ENCODE measurements around the gene RHO.
"Not testable (repeated sequence)": the region's sequence is repeated elsewhere in the genome, so short reads cannot be mapped to it uniquely, and the experiment has no call there.

The RHO gene

DNA sequence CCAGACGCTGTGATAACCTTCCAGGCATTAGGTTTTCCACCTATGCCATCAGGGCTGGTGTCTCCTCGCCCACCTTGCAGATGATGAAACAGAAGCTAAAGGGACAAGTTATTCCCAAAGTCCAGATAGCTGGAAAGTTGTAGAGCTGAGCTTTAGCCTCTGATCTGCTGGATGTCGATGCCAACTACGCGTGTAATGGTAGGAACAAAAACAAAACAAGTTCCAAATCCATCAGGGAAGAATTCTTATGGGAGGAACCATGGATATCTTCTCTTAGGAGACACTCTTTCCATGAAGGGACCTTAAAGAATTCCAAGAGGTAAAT, 28.1 kb upstream of the RHO start:
- no peak for FAIRE-seq

GRCh38 chr3:129501630-129502029, 26.8 kb upstream of the RHO start:
- no peak for FAIRE-seq

- FAIRE-seq, result no peak
Measured at GRCh38 chr3:129502641-129503408, 25.6 kb upstream of the RHO start.

- no peak for FAIRE-seq
Measured at GRCh38 chr3:129503471-129504291, 24.8 kb upstream of the RHO start.

DNA sequence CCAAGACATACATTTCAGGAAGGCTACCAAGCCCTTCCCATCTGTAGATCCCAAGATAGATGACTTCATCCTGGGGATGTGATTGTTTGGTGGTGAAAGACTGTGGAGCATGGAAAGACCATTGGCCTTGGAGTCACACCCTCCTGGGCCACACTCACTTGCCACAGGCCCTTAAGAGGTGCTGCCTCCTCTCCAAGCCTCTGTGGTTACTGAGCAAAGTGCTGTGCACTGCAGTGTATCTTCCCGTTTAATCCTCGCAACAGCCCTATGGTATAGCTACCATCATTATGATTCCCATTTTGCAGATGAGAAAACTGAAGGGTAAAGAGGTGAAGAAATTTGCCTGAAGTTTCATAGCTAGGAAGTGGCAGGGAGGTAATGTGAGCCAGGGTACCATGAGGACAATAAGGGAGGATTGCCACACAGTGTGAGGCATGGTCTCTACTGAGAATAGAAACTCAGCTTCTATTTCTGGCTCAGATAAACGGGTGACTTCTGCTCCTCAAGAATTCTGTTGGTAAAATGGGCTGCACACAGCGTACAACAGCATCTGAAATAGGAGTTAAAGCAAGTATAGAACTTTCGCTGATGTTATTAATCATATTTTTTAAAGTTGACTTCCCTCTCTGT, 23.9 kb upstream of the RHO start:
- no peak for FAIRE-seq

GRCh38 chr3:129505341-129505740, 23.1 kb upstream of the RHO start:
- FAIRE-seq, result no peak

DNA sequence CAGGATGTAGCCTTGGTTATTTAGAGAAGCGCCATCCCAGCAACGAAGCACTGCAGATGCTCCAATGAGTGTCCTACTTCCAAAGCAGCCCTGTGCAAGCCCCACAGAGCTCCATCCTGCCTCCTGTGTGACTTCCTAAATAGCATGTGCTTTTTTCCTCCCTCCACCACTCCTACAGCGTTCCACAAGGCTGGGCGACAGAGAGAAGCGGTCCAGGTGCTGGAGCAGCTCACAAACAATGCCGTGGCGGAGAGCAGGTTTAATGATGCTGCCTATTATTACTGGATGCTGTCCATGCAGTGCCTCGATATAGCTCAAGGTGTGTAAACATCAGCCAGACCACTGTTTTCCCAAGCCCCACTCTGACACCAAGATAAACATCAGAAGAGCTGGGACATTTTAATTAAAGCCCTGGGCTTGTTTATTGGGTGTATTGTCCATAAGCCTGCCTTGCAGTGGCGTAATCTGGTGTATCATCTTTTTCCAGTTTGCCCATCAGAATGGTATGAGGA, 22.2 kb upstream of the RHO start:
- FAIRE-seq, result no peak

- FAIRE-seq, result no peak
Measured at GRCh38 chr3:129507181-129507831, 21.1 kb upstream of the RHO start.

DNA sequence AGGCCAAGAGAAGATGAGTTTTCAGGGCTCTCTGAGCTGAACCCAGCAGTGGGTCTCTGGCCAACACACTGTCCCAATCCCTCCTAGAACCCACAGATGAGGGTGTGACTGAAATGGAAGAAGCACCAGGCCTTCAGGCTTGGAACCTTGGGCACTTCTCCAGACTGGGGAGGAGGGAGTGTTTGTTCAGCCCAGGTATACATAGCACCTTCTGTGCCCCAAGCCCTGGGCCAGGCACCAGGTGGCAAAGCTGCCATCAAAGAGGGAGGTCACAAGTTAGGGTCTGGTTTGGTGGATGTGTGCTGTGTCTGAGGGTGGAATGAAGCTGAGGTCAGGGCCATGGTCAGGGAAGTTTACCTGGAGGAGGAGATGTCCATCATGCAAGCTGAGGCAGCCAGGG, 15.8 kb upstream of the RHO start:
- no peak for FAIRE-seq

- no peak for FAIRE-seq
Measured at GRCh38 chr3:129513705-129514104, 14.7 kb upstream of the RHO start.

DNA sequence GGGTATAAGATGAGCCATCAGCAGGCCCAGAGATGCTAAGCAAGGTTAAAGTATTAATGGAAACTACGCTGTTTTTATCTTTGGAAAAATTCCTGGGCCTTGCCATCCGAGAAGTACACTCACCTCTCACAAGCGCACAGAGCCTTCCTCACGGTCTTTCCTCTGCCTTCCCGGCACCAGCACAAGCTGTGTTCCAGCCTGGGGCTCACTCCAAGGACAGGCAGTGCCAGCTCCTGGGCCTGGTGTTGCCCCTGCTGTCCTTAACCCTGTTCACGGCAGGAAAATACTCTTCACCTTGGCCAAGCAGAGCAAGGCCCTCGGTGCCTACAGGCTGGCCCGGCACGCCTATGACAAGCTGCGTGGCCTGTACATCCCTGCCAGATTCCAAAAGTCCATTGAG, 14.3 kb upstream of the RHO start:
- no peak for FAIRE-seq

GRCh38 chr3:129514563-129514962, 13.9 kb upstream of the RHO start:
- no peak for FAIRE-seq

DNA sequence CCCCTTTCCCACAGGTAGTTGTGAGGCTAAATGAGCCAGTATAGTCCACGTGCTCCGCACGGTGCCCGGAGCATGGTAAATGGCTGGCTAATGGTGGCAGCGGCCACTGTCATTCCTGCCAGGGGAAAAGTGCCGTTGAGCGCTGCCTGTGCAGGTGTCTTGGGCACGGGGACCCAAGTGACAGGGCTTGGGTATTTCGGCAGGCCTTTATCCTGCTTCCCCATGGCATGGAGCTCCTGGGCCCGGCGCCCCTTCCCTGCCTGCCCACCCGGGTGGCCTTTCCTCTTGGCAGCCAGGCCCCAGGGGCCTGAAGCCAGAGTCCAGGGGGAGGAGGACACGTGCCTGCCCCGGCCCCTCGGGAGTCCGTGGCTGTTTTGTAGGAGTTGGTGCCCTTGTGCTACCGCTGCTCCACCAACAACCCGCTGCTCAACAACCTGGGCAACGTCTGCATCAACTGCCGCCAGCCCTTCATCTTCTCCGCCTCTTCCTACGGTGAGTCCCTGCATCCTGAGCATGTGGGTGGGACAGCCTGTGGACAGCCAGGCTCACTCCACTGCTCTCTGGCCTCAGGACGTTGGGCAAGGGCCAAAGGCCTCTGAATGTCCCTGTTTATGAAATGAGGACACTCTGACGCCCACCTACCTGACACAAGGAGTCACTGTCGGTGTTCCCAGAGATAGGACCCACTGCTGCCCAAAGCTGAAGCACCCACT, 13.2 kb upstream of the RHO start:
- not testable (repeated sequence) for FAIRE-seq

DNA sequence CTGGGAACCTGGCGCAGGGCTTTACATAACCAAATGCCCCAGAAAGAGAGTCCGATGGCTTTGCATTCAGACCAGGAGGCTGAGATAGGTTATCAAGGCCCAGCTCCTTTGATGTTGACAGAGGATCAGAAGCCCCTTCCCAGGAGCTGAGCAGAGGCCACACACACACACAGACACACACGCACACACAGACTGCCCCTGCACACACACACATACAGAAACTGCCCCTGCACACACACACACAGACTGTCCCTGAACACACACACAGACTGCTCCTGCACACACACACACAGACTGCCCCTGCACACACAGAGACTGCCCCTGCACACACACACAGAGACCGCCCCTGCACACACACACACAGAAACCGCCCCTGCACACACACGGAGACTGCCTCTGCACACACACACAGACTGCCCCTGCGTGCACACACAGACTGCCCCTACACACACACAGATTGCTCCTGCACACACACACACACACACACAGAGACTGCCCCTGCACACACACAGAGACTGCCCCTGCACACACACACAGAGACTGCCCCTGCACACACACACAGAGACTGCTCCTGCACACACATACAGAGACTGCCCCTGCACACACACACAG, 12.5 kb upstream of the RHO start:
- FAIRE-seq, result not testable (repeated sequence)

DNA sequence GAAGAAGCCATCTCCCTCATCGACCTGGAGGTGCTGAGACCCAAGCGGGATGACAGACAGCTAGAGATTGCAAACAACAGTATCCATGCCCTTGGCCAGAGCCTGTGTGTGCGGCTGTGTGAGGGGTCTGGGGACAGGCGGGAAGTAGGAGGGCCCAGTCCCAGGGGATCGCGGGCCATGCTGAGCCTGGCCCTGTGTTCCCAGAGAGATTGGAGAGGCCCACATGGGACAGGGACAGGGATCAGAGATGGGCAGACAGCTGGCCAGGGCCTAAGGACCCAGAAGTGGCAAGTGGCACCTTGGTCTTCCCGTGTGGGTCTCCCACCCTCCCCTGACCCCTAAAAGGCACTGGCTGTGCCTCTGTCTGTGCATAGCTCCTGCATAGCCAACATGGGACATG, 10.9 kb upstream of the RHO start:
- no peak for FAIRE-seq

DNA sequence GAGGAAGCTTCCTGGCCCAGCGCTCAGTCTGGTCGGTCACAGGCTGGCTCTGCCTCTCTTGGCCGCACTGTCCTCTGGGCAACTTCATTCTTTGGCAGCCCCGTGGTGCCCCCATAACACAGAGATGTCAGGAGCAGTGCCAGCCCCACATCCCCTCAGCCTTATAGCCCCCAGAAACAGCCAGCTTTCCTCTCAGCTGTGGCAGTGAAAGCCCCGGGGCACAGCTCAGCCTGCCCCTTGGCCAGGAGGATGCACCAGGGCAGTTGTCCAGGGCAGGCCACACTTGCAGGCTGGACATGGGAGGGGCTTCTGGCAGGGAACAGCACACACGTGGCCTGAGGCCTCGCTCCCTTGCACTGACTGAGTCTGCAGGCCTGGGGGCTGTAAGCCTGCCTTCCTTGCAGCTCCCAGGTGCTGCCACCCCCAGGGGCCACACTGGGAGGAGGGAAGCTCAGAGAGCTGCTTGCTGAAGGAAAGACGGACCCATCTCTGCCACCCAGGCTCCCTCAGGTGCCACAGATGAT, 10.3 kb upstream of the RHO start:
- FAIRE-seq, result no peak

GRCh38 chr3:129518581-129518980, 9.9 kb upstream of the RHO start:
- no peak for FAIRE-seq

DNA sequence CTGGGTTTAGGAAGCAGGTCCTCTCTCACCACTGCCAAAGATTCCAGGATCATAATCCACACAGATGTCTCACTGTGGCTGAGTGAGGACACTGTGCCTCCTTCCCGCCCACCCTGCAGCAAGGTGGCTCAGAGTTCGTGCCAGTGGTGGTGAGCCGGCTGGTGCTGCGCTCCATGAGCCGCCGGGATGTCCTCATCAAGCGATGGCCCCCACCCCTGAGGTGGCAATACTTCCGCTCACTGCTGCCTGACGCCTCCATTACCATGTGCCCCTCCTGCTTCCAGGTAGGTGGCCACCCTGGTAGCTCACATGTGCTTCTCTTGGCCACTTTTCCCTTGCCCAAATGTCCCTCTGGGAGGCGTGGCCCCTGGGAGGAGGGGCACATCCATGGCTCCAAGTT, 9.0 kb upstream of the RHO start:
- no peak for FAIRE-seq

DNA sequence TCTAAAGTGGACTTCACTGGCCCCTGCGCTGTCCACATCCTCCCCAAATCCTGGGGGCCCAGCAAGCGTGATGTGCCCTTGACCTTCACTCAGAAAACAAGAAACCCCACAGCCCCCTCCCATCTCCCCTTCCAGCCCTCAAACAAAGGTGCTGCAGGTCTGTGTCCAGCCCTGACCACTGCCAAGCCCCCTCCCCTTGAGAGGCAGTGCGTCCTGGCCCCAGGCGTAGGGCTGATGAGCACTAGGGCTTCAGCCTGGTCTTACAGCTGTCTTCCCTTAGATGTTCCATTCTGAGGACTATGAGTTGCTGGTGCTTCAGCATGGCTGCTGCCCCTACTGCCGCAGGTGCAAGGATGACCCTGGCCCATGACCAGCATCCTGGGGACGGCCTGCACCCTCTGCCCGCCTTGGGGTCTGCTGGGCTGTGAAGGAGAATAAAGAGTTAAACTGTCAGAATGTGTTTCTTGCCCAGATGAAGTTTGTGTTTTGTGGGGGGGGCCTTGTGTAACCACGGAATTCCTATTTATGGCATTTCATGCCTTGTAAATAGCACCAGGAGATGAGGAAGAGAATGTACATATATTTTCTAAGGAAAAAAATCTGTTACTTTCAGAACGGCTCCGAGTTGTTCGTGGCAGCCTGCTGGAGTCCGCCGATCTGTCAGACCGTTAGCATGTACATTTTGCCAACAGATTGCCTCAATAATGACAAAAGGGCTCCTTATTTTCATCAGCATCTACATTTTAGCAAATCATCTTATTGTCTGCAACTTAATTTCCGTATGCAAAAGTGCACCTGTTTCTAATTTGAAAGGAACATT, 8.3 kb upstream of the RHO start:
- FAIRE-seq, result no peak

DNA sequence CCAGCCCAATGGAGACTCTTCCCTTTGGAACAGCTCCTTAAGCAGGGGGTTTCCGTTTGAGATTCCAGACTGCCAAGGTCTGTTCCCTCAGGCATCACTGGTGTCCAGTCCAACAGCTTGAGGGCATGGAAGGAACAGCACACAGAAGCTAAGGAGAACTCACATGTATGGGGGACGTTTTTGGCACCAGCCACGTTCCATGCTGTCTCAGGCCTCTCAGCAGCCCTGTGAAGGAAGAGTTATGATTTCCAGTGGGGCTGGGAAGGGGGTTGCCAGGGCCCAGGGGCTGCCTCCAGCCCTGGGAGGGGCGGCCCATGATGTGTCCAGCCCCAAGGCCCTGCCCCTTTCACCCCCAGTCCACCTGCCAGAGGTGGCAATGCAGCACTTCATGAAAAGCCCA, 7.5 kb upstream of the RHO start:
- no peak for FAIRE-seq

DNA sequence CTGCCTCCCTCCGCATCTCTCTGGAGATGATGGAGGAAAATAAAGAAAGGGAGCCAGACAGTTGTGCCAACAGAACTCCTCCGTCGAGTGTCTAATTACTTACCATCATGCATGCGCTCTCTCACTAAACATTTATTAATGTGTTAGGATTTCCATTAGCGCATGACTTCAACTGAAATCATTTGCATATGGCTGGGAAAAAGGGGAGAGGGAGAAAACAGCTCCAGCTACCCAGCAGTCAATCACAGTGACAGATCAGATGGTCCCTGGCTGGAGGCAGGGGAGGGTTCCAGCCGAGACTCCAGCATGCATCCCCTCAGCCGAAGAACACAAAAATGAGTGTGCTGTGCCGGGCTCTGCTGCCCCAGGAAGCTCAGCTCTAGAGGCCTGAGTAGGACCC, 6.8 kb upstream of the RHO start:
- FAIRE-seq, result no peak
